Measurements from ENCODE around the gene IGF2BP3.
"Not testable (repeated sequence)": the region's sequence is repeated elsewhere in the genome, so short reads cannot be mapped to it uniquely, and the experiment has no call there.

DNA sequence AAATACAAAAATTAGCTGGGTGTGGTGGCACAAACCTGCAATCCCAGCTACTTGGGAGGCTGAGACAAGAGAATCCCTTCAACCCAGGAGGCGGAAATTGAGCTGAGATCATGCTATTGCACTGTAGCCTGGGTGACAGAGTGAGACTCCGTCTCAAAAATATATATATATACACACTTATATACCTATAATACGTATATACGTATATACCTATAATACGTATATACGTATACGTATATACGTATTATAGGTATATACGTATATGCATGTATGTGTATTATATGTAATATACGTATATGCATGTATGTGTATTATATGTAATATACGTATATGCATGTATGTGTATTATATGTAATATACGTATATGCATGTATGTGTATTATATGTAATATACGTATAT, 18.4 kb upstream of the IGF2BP3 start:
- TF ChIP-seq, protein P1, sequence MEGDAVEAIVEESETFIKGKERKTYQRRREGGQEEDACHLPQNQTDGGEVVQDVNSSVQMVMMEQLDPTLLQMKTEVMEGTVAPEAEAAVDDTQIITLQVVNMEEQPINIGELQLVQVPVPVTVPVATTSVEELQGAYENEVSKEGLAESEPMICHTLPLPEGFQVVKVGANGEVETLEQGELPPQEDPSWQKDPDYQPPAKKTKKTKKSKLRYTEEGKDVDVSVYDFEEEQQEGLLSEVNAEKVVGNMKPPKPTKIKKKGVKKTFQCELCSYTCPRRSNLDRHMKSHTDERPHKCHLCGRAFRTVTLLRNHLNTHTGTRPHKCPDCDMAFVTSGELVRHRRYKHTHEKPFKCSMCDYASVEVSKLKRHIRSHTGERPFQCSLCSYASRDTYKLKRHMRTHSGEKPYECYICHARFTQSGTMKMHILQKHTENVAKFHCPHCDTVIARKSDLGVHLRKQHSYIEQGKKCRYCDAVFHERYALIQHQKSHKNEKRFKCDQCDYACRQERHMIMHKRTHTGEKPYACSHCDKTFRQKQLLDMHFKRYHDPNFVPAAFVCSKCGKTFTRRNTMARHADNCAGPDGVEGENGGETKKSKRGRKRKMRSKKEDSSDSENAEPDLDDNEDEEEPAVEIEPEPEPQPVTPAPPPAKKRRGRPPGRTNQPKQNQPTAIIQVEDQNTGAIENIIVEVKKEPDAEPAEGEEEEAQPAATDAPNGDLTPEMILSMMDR (conservative IDR thresholded peaks at IDR 0.05): not testable (repeated sequence)
- TF ChIP-seq EZH2 (IDR thresholded peaks at IDR 0.05; ENCODE audit: low read depth): not testable (repeated sequence)

All from PC-9 (cell line).